ENCODE data around the gene IL1RAPL2.

DNA sequence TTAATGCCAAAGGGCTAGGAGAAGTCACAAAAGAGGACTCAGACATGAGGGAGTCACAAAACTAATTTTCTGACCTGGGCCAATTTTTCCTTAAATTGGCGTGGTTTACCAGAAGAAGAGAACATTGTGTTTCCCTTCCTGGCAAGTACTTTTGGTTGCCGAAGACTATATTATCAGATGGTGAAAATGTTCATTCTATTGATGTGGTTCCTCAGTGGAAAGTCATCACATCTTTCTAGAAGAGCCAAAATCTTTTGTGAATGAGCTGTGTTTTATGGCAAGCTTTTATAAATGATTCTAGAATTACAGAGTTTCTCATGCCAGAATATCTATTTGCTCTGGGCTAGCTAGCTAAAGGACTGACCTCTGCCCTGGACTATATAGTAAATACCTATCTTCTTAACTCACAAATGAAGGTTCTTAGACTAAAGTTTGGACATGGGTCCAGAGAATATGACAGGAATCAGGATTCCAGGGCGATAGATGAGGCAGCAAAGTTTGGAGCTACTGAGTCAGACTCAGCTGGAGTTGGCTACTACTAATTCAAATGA, 288.9 kb downstream of the IL1RAPL2 start:
- TF ChIP-seq, protein P1, sequence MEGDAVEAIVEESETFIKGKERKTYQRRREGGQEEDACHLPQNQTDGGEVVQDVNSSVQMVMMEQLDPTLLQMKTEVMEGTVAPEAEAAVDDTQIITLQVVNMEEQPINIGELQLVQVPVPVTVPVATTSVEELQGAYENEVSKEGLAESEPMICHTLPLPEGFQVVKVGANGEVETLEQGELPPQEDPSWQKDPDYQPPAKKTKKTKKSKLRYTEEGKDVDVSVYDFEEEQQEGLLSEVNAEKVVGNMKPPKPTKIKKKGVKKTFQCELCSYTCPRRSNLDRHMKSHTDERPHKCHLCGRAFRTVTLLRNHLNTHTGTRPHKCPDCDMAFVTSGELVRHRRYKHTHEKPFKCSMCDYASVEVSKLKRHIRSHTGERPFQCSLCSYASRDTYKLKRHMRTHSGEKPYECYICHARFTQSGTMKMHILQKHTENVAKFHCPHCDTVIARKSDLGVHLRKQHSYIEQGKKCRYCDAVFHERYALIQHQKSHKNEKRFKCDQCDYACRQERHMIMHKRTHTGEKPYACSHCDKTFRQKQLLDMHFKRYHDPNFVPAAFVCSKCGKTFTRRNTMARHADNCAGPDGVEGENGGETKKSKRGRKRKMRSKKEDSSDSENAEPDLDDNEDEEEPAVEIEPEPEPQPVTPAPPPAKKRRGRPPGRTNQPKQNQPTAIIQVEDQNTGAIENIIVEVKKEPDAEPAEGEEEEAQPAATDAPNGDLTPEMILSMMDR (IDR thresholded peaks at IDR 0.05), result no peak
- no peak for TF ChIP-seq POLR2A (IDR thresholded peaks at IDR 0.05)

All from right lobe of liver (tissue), 4 donors.